ENCODE results near the gene NFATC1.

GRCh38 chr18:79387615-79388014 lies 8.1 kb upstream of the NFATC1 start:
- no peak for TF ChIP-seq POLR2A (IDR thresholded peaks at IDR 0.05)
- TF ChIP-seq CTCF (IDR thresholded peaks at IDR 0.05 in 4 of 5, conservative IDR thresholded peaks at IDR 0.05 in 1 of 5): no peak
